ENCODE data around the gene HIPK2. TPM values are rescaled to one million over a fixed set of nuclear protein-coding genes. Genes with fewer than 3 reads are reported as not detected.

Gene HIPK2
- polyA plus RNA-seq, 2 of the 4 experiments (the other 2 are of a cell fraction) = 11.3 to 12.1 TPM

- ChIA-PET POLR2A (no interaction called here), CTCF (no interaction called here)
- no peak overlapping the region for H3K4me3 ChIP-seq
- no peak for FAIRE-seq
- no peak overlapping the region for H3K27ac ChIP-seq
- H3K4me1 ChIP-seq = no peaks in the 10 kb centered on the region
- ATAC-seq = no peak
- WGBS (ENCODE audit: missing lambda C conversion rate) = 90% methylated on average over 12 of the region's 12 CpGs
- H3K9me3 ChIP-seq = no peaks in the 10 kb centered on the region
- H3K4me2 ChIP-seq = no peak overlapping the region
- no peak for DNase-seq (ENCODE audit: low read depth in 1 of 2, low spot score in 1 of 2)
- TF ChIP-seq NPAS2 (CRISPR knock-in tag; IDR thresholded peaks at IDR 0.05; ENCODE audit: borderline replicate concordance) (no peak), POLR2A (IDR thresholded peaks at IDR 0.05; ENCODE audit: low read length) (peak; percentile 5; the same call in 1 of the 2 replicates), FOSB (CRISPR knock-in tag; IDR thresholded peaks at IDR 0.05) (no peak)
These were observed 215.3 kb downstream of the HIPK2 start for GRCh38 chr7:139562491-139562890.

DNA sequence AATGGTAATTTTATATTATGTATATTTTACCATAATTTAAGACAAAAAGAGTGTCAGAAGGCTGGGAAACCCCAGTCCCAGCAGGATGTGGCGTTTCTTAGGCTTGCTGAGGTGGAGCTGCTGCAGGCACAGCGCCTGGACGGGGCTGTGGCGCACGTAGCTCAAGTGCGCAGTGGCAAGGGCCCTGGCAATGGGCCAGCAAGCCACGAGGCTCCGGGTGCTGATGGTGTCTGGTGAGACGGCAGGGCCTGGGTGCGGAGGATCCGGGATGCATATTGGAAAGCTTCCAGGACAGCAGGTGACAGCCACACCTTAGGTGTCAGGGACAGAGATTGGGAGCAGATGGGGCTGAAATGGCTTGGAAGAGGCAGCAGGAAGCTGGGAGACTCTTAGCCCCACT lies 217.1 kb downstream of the HIPK2 start:
- Histone ChIP-seq H3K27ac (no peak overlapping the region), H3K9me3 (no peaks in the 10 kb centered on the region), H3K4me3 (no peak overlapping the region), H3K4me1 (no peaks in the 10 kb centered on the region), H3K4me2 (no peak overlapping the region)
- POLR2A ChIA-PET = no interaction called here
- CTCF ChIA-PET = interaction anchor here (0.6 to 1.8 kb wide), 5 partner anchors 11 to 130 kb away, joined by 3 to 5 read pairs (median 3); no protein-coding TSS in a partner anchor
- FAIRE-seq (no peak), DNase-seq (ENCODE audit: low read depth in 1 of 2, low spot score in 1 of 2) (no peak), ATAC-seq (no peak)
- 85% methylated on average over 11 of the region's 11 CpGs for WGBS (ENCODE audit: missing lambda C conversion rate)
- TF ChIP-seq REST (IDR thresholded peaks at IDR 0.05) = no peak
- TF ChIP-seq JUN (IDR thresholded peaks at IDR 0.05) = no peak
- no peak for TF ChIP-seq SMC3 (IDR thresholded peaks at IDR 0.05)
- no peak for TF ChIP-seq HEYL (CRISPR knock-in tag; IDR thresholded peaks at IDR 0.05)
- TF ChIP-seq FOXS1 (CRISPR knock-in tag; IDR thresholded peaks at IDR 0.05) = no peak
- TF ChIP-seq RCOR1 (IDR thresholded peaks at IDR 0.05; ENCODE audit: low read depth, low read length) = no peak
- no peak for TF ChIP-seq NR3C1 (IDR thresholded peaks at IDR 0.05)
- TF ChIP-seq RARB (CRISPR knock-in tag; IDR thresholded peaks at IDR 0.05) = no peak
- no peak for TF ChIP-seq SREBF2 (IDR thresholded peaks at IDR 0.05)
- TF ChIP-seq, protein P1, sequence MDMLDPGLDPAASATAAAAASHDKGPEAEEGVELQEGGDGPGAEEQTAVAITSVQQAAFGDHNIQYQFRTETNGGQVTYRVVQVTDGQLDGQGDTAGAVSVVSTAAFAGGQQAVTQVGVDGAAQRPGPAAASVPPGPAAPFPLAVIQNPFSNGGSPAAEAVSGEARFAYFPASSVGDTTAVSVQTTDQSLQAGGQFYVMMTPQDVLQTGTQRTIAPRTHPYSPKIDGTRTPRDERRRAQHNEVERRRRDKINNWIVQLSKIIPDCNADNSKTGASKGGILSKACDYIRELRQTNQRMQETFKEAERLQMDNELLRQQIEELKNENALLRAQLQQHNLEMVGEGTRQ (IDR thresholded peaks at IDR 0.05) = no peak
- TF ChIP-seq, protein P2, sequence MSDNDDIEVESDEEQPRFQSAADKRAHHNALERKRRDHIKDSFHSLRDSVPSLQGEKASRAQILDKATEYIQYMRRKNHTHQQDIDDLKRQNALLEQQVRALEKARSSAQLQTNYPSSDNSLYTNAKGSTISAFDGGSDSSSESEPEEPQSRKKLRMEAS (IDR thresholded peaks at IDR 0.05) = no peak
- TF ChIP-seq, protein P3, sequence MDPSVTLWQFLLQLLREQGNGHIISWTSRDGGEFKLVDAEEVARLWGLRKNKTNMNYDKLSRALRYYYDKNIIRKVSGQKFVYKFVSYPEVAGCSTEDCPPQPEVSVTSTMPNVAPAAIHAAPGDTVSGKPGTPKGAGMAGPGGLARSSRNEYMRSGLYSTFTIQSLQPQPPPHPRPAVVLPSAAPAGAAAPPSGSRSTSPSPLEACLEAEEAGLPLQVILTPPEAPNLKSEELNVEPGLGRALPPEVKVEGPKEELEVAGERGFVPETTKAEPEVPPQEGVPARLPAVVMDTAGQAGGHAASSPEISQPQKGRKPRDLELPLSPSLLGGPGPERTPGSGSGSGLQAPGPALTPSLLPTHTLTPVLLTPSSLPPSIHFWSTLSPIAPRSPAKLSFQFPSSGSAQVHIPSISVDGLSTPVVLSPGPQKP (IDR thresholded peaks at IDR 0.05; ENCODE audit: low read depth, low read length) = no peak
- no peak for TF ChIP-seq RFX5 (IDR thresholded peaks at IDR 0.05)
- TF ChIP-seq, protein P4, sequence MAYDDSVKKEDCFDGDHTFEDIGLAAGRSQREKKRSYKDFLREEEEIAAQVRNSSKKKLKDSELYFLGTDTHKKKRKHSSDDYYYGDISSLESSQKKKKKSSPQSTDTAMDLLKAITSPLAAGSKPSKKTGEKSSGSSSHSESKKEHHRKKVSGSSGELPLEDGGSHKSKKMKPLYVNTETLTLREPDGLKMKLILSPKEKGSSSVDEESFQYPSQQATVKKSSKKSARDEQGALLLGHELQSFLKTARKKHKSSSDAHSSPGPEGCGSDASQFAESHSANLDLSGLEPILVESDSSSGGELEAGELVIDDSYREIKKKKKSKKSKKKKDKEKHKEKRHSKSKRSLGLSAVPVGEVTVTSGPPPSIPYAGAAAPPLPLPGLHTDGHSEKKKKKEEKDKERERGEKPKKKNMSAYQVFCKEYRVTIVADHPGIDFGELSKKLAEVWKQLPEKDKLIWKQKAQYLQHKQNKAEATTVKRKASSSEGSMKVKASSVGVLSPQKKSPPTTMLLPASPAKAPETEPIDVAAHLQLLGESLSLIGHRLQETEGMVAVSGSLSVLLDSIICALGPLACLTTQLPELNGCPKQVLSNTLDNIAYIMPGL (CRISPR knock-in tag; IDR thresholded peaks at IDR 0.05; ENCODE audit: borderline replicate concordance) = no peak
- no peak for TF ChIP-seq CEBPB (IDR thresholded peaks at IDR 0.05)
- TF ChIP-seq BHLHE40 (IDR thresholded peaks at IDR 0.05; ENCODE audit: low read depth, low read length) = no peak
- no peak for TF ChIP-seq ATOH8 (CRISPR knock-in tag; IDR thresholded peaks at IDR 0.05; ENCODE audit: low read depth)
- TF ChIP-seq HOXA7 (CRISPR knock-in tag; IDR thresholded peaks at IDR 0.05) = no peak

All from A549 (cell line).